ENCODE results near the gene STX1A.
A peak's percentile ranks its signal among the peaks of the same experiment; 100 is the strongest.

STX1A gene

GRCh38 chr7:73718905-73719805, at the start of gene STX1A:
Gene STX1A, minus strand, starts transcription at chr7:73719669. Its CDS starts 38 bp downstream, at chr7:73719631.
- DNase-seq (ENCODE audit: low read depth, low spot score), result no peak

- peak; percentile 42 for DNase-seq (ENCODE audit: low read depth, low spot score)
Measured at GRCh38 chr7:73768641-73769480, 49.4 kb upstream of the STX1A start.

GRCh38 chr7:73766556-73767229, 47.2 kb upstream of the STX1A start:
- DNase-seq (ENCODE audit: low read depth, low spot score), result no peak

- no peak for DNase-seq (ENCODE audit: low read depth, low spot score)
Measured at GRCh38 chr7:73762659-73762999, 43.2 kb upstream of the STX1A start.

- no peak for DNase-seq (ENCODE audit: low read depth, low spot score)
Measured at GRCh38 chr7:73761854-73762658, 42.6 kb upstream of the STX1A start.

GRCh38 chr7:73758581-73759138, 39.2 kb upstream of the STX1A start:
- no peak for DNase-seq (ENCODE audit: low read depth, low spot score)

GRCh38 chr7:73749931-73750776, 30.7 kb upstream of the STX1A start:
- DNase-seq (ENCODE audit: low read depth, low spot score), result no peak

GRCh38 chr7:73746378-73746777, 26.9 kb upstream of the STX1A start:
- DNase-seq (ENCODE audit: low read depth, low spot score), result peak; percentile 72

GRCh38 chr7:73742753-73743641, 23.5 kb upstream of the STX1A start:
- peak; percentile 97 for DNase-seq (ENCODE audit: low read depth, low spot score)

GRCh38 chr7:73742338-73742752, 22.9 kb upstream of the STX1A start:
- DNase-seq (ENCODE audit: low read depth, low spot score), result peak; percentile 87

- DNase-seq (ENCODE audit: low read depth, low spot score), result peak; percentile 77
Measured at GRCh38 chr7:73741600-73741999, 22.1 kb upstream of the STX1A start.

- DNase-seq (ENCODE audit: low read depth, low spot score), result peak; percentile 77
Measured at GRCh38 chr7:73740771-73741170, 21.3 kb upstream of the STX1A start.

GRCh38 chr7:73740212-73740611, 20.7 kb upstream of the STX1A start:
- DNase-seq (ENCODE audit: low read depth, low spot score), result no peak

GRCh38 chr7:73739387-73739767, 19.9 kb upstream of the STX1A start:
- no peak for DNase-seq (ENCODE audit: low read depth, low spot score)

GRCh38 chr7:73738612-73739386, 19.3 kb upstream of the STX1A start, which contains the start of gene ABHD11:
Gene ABHD11, minus strand, starts transcription at chr7:73738802. Its CDS starts 32 bp downstream, at chr7:73738770.
- DNase-seq (ENCODE audit: low read depth, low spot score), result peak; percentile 96

GRCh38 chr7:73738220-73738611, 18.7 kb upstream of the STX1A start:
- peak; percentile 36 for DNase-seq (ENCODE audit: low read depth, low spot score)

GRCh38 chr7:73737491-73738219, 18.2 kb upstream of the STX1A start:
- DNase-seq (ENCODE audit: low read depth, low spot score), result no peak

Data from ELF-1 (cell line).